GM18951 (cell line): ENCODE measurements around the gene ETS1.

Source experiments
- POLR2A ChIP-seq: IDR thresholded peaks from 4 replicates; pipeline ENCODE4 v1.6.1; 2011; ENCODE audit warnings: mild to moderate bottlenecking; ENCODE audit not compliant: insufficient read length, insufficient read depth; ENCODE audit errors: extremely low read depth
- in situ Hi-C: fragments of 300-500 bp; cut with MboI; formaldehyde crosslinking; loops from one replicate; pipeline ENCODE4 v1.12.0; 2022; ENCODE audit warnings: low sequenced_read_pairs, mixed read lengths, inconsistent platforms; ENCODE audit not compliant: unreplicated experiment

The ETS1 gene

GRCh38 chr11:128434411-128434810 is 152.9 kb downstream of the ETS1 start:
- in situ Hi-C loops, result no loop called here
- TF ChIP-seq POLR2A, result no peak

DNA sequence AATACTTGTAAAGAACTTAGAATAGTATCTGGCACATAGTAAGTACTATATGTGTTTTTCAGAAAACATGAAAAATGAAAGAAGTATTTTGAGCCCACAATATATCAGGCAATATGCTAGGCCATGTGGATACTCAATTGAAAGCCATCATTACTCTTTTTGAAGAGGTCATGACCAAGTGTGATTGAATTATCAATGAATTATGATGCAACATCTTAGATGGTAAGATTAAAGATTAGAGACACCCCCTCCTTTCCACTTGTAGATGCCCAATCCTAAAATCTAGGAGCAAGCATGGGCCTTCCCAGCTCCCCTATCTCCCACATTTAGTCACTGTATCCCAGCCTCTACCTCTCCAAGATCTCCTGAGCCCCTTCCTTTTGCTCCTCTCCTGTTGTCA is 154.4 kb downstream of the ETS1 start:
- no peak for TF ChIP-seq POLR2A
- in situ Hi-C loops, result no loop called here

GRCh38 chr11:128431931-128432330 is 155.4 kb downstream of the ETS1 start:
- in situ Hi-C loops, result no loop called here
- TF ChIP-seq POLR2A, result no peak

DNA sequence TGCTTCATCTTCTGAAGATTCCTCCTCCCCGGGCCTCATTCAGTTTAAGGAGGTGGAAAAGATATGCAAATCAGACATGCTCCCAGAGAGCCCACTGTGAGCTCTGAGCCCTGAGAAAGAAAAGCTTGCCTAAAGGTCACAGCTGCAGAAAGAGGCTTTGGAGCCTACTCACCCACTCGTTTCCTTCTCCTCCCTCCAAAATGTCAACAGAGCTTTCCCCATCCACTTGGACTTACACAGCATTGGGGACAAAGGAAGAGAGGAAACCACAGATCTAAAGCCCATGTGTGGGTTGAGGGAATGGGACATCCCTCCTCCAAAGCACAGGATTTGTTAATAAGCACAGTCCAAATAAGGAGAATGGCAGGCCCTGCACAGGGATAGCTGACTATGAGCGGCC is 158.4 kb downstream of the ETS1 start:
- in situ Hi-C loops, result no loop called here
- no peak for TF ChIP-seq POLR2A

GRCh38 chr11:128424851-128425285 is 162.5 kb downstream of the ETS1 start:
- in situ Hi-C loops, result no loop called here
- no peak for TF ChIP-seq POLR2A

DNA sequence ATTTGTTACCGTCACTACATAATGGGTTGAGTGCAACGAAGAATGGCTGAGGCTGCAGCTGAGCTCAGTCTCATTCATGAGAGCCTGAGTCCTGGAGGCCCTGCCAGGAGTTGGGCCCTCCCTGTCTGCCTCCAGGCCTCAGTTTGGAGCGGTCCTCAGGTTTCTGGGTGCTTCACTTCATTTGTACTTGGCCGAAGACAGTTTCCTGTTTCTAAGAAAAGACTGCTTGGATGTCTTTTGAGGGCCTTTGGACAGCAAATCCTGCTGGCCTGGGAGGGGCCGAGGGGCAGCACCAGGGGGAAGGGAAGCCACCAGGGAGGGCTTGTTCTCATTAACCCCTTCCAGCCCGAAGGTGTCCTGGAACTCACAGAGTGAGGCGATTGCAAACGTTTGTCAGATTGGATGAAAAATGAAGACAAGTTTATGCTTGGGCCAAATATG is 163.1 kb downstream of the ETS1 start:
- TF ChIP-seq POLR2A, result no peak

GRCh38 chr11:128422576-128423370 is 164.6 kb downstream of the ETS1 start:
- TF ChIP-seq POLR2A, result no peak
- in situ Hi-C loops, result no loop called here

More for the DNA sequence above, 163.1 kb downstream of the ETS1 start:
- in situ Hi-C loops, result no loop called here

GRCh38 chr11:128421577-128422330 is 165.6 kb downstream of the ETS1 start:
- in situ Hi-C loops, result no loop called here
- TF ChIP-seq POLR2A, result no peak

GRCh38 chr11:128420951-128421350 is 166.4 kb downstream of the ETS1 start:
- in situ Hi-C loops, result no loop called here
- TF ChIP-seq POLR2A, result no peak

GRCh38 chr11:128420265-128420664 is 167.1 kb downstream of the ETS1 start:
- in situ Hi-C loops, result no loop called here

GRCh38 chr11:128419012-128419767 is 168.2 kb downstream of the ETS1 start:
- no peak for TF ChIP-seq POLR2A
- in situ Hi-C loops, result no loop called here

More at GRCh38 chr11:128420265-128420664, 167.1 kb downstream of the ETS1 start:
- no peak for TF ChIP-seq POLR2A

DNA sequence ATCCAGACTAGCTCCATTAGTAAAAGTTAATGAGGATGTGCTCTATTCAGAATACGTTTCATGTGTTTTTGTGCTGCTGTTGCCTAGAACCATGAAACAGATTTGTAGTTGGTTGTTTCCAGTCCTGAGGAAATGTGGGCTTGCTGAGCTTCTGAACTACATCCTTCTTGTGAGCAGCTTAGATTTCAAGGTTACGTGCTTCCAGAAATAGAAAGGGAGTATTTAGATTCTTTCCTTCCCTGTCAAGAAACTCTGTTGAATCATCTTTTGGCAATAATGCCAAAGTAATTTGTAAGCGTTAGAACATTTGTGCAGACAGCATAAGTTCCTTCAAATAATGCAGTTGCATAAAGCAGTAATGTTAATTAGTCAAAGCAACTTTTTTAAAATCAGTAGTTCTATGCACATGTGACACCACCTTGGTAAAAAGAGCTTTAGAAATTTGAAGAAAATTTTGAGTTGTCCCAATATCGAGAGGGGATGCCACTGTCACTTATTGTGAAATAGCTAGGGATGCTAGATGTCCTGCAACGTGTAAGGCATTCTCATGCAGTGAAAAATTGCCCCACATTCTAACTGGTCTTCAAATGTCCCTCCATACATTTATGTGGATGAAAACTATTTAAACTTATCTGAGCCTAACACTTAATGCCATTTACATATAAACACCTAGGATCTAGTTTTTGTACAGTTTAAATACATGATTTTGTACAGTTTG is 169.6 kb downstream of the ETS1 start:
- TF ChIP-seq POLR2A, result no peak
- in situ Hi-C loops, result no loop called here
